Heart right ventricle (tissue), 16 donors: Measurements from ENCODE around the gene BUD13. TPM values are rescaled to one million over a fixed set of nuclear protein-coding genes. Genes with fewer than 3 reads are reported as not detected.

Source experiments
- ATAC-seq, 8 donors: fragments of 200-7000 bp; cut with Tn5 transposase; one replicate each; pipeline ENCODE4 v1.9.1; 2020; ENCODE audit warnings: mild to moderate bottlenecking in 8 of 8, moderate library complexity in 8 of 8, moderate number of reproducible peaks in 1 of 8
- DNase-seq, 2 donors: peaks; one replicate each; pipeline ENCODE4 v3.0.0-alpha.2; 2020
- H3K27ac ChIP-seq, 10 donors: fragments of 200-600 bp; sonication (generic) in 2 of 10; one replicate each; pipeline versions ENCODE4 v1.5.0 to v1.8.0; 2020 to 2022; ENCODE audit warnings: mild to moderate bottlenecking in 3 of 10
- H3K27me3 ChIP-seq, 7 donors: fragments of 200-600 bp; one replicate each; pipeline ENCODE4 v1.8.0; 2021 to 2022; ENCODE audit warnings: mild to moderate bottlenecking in 2 of 7
- H3K36me3 ChIP-seq, 9 donors: fragments of 200-600 bp; sonication (generic) in 1 of 9; one replicate each; pipeline versions ENCODE4 v1.5.0 to v1.8.0; 2020 to 2022; ENCODE audit warnings: mild to moderate bottlenecking in 2 of 9
- H3K4me1 ChIP-seq, 9 donors: fragments of 200-600 bp; sonication (generic) in 1 of 9; one replicate each; pipeline versions ENCODE4 v1.5.0 to v1.8.0; 2020 to 2022; ENCODE audit warnings: mild to moderate bottlenecking in 4 of 9
- H3K4me3 ChIP-seq, 10 donors: fragments of 200-600 bp; sonication (generic) in 2 of 10; one replicate each; pipeline versions ENCODE4 v1.5.0 to v1.8.0; 2020 to 2022; ENCODE audit warnings: mild to moderate bottlenecking in 7 of 10, moderate library complexity in 2 of 10
- H3K9me3 ChIP-seq, 11 donors: fragments of 200-600 bp in 10 of 11; sonication (generic) in 2 of 11; one replicate each; pipeline versions ENCODE4 v1.5.0 to v1.8.0; 2013 to 2022; ENCODE audit warnings: mild to moderate bottlenecking in 2 of 11, control low read depth in 1 of 11, moderate library complexity in 1 of 11
- WGBS, 2 donors: extraction: QIAGEN DNeasy Blood & Tissue Kit; methylation state at CpG; one replicate each; pipeline ENCODE4 v1.1.7; 2013; ENCODE audit warnings: inconsistent platforms in 1 of 2; 5-methylcytosine and 5-hydroxymethylcytosine counted together
- intact Hi-C, 10 donors: fragments of 100-400 bp; cut with DNase I; formaldehyde crosslinking; loops; one replicate each; pipeline versions ENCODE4 v1.11.1 to v1.14.2; 2022
- polyA plus RNA-seq, 2 donors: library from polyadenylated mRNA; stranded (reverse); fragments of 200-250 nt; gene quantifications; one replicate each; pipeline ENCODE4 v1.2.3, GENCODE V29; 2013
- total RNA-seq, 10 donors: library from RNA; stranded (reverse); fragmentation: NEBNext Ultra II Directional in 3 of 10; extraction: Animal tissue kit (Norgen Biotek cat#: 25700) in 3 of 10; gene quantifications; one replicate each; pipeline versions ENCODE4 v1.2.1 to v1.2.4, GENCODE V29; 2021 to 2023
- TF ChIP-seq, protein P1 (sequence below), 9 donors: fragments of 200-600 bp; sonication (generic) in 2 of 9; IDR thresholded peaks; one replicate each; pipeline versions ENCODE4 v1.5.0 to v1.8.0; 2021 to 2022; ENCODE audit warnings: antibody characterized with exemption in 9 of 9, mild to moderate bottlenecking in 5 of 9, moderate library complexity in 1 of 9
- donor health status: Arrhythmogenic right ventricular cardiomyopathy.
- donor health status: ischemic (EF 13 %, LVEDD 7.1; RV severe dilation, severe dysfunction).
- donor health status: healthy with polysubstance abuse.
- donor health status: DM: no; HTN: yes; CAD: no.
- donor health status: DM: no; HTN: no; CAD: no.
- donor health status: ischemic (EF 25% LVEDD 6.9; RV normal size, moderate dysfunction).
- donor health status: ischemic (EF 25% LVEDD 5.7; RV mildly dilated, moderate dysfunction).
- donor health status: healthy.
- donor health status: DM: yes; HTN: yes; CAD: no.
- donor health status: Ischemic cardiomyopathy.
- donor health status: ischemic (EF 35%, LVEDD 5.7; RV mildly dilated, moderate dysfunction).
- donor health status: nonischemic (EF 11% LVEDD 7.7; RV severe dilation, severe dysfunction).
- donor health status: DM: yes; HTN: yes; CAD: no.
- donor health status: PGD.
- donor health status: ischemic (EF 29% LVEDD 5.4; RV normal size, mild dysfunction).
- donor health status: nonischemic (EF 23%, LVEDD 6.1; RV moderate dilation, normal function).

BUD13 gene
- total and polyA plus RNA-seq, 12 donors: 6.1 to 9.2 (median 7.0) TPM

DNA sequence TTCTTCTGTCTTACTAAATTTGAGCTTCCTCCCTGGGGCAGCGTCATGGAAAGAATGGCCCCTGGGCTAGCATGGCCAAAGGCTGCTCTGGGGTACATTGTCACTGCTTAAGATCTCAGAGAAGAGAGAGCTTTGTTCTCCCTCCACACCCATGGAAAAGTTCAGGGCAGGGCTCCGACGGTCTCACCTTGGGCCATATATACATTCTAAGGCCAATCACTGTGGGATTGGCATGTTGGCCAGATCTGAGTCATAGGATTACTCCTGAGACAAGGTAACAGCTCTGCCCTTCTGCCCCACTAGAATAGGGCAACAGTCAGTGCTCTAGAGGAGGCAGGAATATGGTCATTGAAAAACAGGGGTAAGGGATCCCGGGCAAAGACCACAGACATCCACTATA is 56.2 kb downstream of the BUD13 start:
- H3K4me1 ChIP-seq: no peaks in the 10 kb centered on the region
- H3K4me3 ChIP-seq: no peak overlapping the region
- no peak overlapping the region for H3K27ac ChIP-seq
- H3K27me3 ChIP-seq: peaks cover 0 to 13% (median 4%) of the 10 kb centered on the region in 7 donors
- intact Hi-C loops: no loop called here
- 85 to 86% methylated on average over 4 of the region's 4 CpGs for WGBS, 2 donors
- no peaks in the 10 kb centered on the region for H3K36me3 ChIP-seq
- TF ChIP-seq, protein P1, sequence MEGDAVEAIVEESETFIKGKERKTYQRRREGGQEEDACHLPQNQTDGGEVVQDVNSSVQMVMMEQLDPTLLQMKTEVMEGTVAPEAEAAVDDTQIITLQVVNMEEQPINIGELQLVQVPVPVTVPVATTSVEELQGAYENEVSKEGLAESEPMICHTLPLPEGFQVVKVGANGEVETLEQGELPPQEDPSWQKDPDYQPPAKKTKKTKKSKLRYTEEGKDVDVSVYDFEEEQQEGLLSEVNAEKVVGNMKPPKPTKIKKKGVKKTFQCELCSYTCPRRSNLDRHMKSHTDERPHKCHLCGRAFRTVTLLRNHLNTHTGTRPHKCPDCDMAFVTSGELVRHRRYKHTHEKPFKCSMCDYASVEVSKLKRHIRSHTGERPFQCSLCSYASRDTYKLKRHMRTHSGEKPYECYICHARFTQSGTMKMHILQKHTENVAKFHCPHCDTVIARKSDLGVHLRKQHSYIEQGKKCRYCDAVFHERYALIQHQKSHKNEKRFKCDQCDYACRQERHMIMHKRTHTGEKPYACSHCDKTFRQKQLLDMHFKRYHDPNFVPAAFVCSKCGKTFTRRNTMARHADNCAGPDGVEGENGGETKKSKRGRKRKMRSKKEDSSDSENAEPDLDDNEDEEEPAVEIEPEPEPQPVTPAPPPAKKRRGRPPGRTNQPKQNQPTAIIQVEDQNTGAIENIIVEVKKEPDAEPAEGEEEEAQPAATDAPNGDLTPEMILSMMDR (IDR thresholded peaks at IDR 0.05): no peak
- ATAC-seq (no peak), DNase-seq (no peak)
- peaks cover 0 to 4% (median 0%) of the 10 kb centered on the region in 11 donors for H3K9me3 ChIP-seq

DNA sequence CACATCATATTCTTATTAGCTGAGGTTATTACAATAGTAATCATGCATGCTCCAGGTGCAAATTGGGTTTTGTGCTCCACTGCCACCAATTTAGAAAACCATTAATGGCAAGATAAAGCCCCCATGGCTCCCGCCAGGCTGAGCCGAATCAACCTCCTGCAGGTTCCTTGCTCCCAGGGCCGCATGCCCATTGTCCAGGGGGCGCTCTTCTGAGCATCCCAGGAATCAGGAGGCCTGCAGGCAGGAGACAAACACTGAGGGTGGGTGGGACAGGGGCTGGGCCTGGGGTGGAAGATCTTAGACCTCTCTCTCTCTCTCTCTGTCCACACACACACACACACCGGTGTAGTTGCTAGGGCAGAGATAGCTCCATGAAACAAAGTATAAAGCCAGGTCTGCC is 57.4 kb downstream of the BUD13 start:
- H3K4me1 ChIP-seq: no peaks in the 10 kb centered on the region
- DNase-seq: no peak
- intact Hi-C loops: no loop called here
- H3K9me3 ChIP-seq: peaks cover 0 to 4% (median 0%) of the 10 kb centered on the region in 11 donors
- TF ChIP-seq, protein P1 (IDR thresholded peaks at IDR 0.05): no peak
- peaks cover 0 to 26% (median 9%) of the 10 kb centered on the region in 7 donors for H3K27me3 ChIP-seq
- H3K27ac ChIP-seq: no peak overlapping the region
- WGBS, 2 donors: 72 to 83% methylated on average over 5 of the region's 5 CpGs
- ATAC-seq: no peak
- H3K36me3 ChIP-seq: no peaks in the 10 kb centered on the region
- H3K4me3 ChIP-seq: no peak overlapping the region

DNA sequence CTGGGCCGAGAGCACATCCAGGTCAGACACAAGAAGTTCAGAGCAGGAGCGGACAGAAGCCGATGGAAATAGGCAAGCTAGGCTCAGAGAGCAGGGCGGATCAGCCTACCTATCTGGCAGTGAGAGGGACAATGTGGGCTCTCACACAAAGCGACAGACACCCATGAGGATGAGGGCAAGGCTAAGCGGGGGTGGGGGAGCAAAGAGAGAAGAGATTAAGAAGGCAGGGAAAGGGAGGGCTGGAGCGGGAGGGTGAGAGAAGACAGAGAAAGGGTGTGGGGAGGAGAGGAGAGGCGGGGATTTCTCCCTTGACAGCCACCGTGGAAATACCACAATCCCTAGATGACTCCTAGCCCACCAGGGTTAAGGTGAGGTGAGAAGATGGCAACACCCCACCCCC is 57.9 kb downstream of the BUD13 start:
- TF ChIP-seq, protein P1 (IDR thresholded peaks at IDR 0.05): no peak
- Histone ChIP-seq H3K27me3 (peaks cover 0 to 31% (median 13%) of the 10 kb centered on the region in 7 donors), H3K4me3 (no peak overlapping the region), H3K4me1 (no peaks in the 10 kb centered on the region), H3K9me3 (peaks cover 0 to 4% (median 0%) of the 10 kb centered on the region in 11 donors), H3K27ac (no peak overlapping the region), H3K36me3 (no peaks in the 10 kb centered on the region)
- intact Hi-C loops: no loop called here
- 82 to 89% methylated on average over 9 of the region's 9 CpGs for WGBS, 2 donors
- DNase-seq (no peak), ATAC-seq (no peak)

DNA sequence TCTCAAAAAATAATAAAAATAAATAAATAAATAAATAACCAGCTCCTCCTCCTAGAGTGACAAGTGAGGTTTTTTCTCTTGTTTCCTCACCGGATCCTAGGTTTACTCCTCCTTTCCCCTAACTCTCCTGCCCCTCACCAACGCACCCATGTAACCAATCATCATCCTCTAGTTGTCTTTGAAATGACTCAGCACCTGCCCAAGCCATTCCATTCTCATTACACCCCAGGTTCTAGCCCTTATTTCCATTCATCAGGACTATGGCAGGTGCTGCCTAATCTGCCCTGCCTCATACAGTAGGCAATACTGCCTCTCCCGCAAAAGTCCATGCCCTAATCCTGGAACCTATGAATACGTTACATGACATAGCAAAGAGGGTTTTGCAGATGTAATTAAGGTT is 60.4 kb downstream of the BUD13 start:
- Histone ChIP-seq H3K4me3 (no peak overlapping the region), H3K4me1 (no peaks in the 10 kb centered on the region), H3K9me3 (peaks cover 0 to 4% (median 0%) of the 10 kb centered on the region in 11 donors), H3K36me3 (no peaks in the 10 kb centered on the region), H3K27me3 (peaks cover 0 to 53% (median 38%) of the 10 kb centered on the region in 7 donors), H3K27ac (no peak overlapping the region)
- intact Hi-C loops: no loop called here
- WGBS, 2 donors: 89 to 94% methylated on average over 4 of the region's 4 CpGs
- no peak for DNase-seq
- no peak for ATAC-seq
- TF ChIP-seq, protein P1 (IDR thresholded peaks at IDR 0.05): no peak
